Activated naive CD4-positive, alpha-beta T cell treated with anti-CD3 and anti-CD28 coated beads, Interleukin-2, amount 10 ng/mL, durations not matched to agents 7 days and 5 days (primary cell): ENCODE results near the gene DPH1.
A peak's percentile ranks its signal among the peaks of the same experiment; 100 is the strongest.

Experiments used
- CTCF ChIA-PET: fragments of 350-600 bp; sonication (Branson Sonifier 250); formaldehyde crosslinking; loops from one replicate; lab custom pipeline; 2021; ENCODE audit warnings: antibody characterized with exemption; lab: Charles Lee
- DNase-seq: peaks from one replicate; pipeline ENCODE4 v3.0.0-alpha.2; 2020
- H3K27ac Mint-ChIP-seq: one replicate; pipeline ENCODE4 v1.8.0; 2021; ENCODE audit warnings: mild to moderate bottlenecking, moderate library complexity, mixed read lengths
- H3K27me3 Mint-ChIP-seq: one replicate; pipeline ENCODE4 v1.8.0; 2021; ENCODE audit warnings: mild to moderate bottlenecking, mixed read lengths
- H3K36me3 Mint-ChIP-seq: one replicate; pipeline ENCODE4 v1.8.0; 2021; ENCODE audit warnings: mixed read lengths
- H3K4me1 Mint-ChIP-seq: one replicate; pipeline ENCODE4 v1.8.0; 2021; ENCODE audit warnings: mixed read lengths
- H3K4me3 Mint-ChIP-seq: one replicate; pipeline ENCODE4 v1.8.0; 2021; ENCODE audit warnings: mild to moderate bottlenecking, moderate library complexity, mixed read lengths
- H3K9me3 Mint-ChIP-seq: one replicate; pipeline ENCODE4 v1.8.0; 2021; ENCODE audit warnings: mixed read lengths

DPH1 gene

GRCh38 chr17:2043785-2044184 lies 13.8 kb downstream of the DPH1 start:
- CTCF ChIA-PET = no interaction called here
- H3K4me1 Mint-ChIP-seq = peaks cover 29% of the 10 kb centered on the region
- no peaks in the 10 kb centered on the region for H3K9me3 Mint-ChIP-seq
- H3K4me3 Mint-ChIP-seq = peak overlapping the region; percentile 95
- H3K36me3 Mint-ChIP-seq = peaks cover 23% of the 10 kb centered on the region
- DNase-seq = no peak
- peaks cover 10% of the 10 kb centered on the region for H3K27me3 Mint-ChIP-seq
- peak overlapping the region; percentile 64 for H3K27ac Mint-ChIP-seq

DNA sequence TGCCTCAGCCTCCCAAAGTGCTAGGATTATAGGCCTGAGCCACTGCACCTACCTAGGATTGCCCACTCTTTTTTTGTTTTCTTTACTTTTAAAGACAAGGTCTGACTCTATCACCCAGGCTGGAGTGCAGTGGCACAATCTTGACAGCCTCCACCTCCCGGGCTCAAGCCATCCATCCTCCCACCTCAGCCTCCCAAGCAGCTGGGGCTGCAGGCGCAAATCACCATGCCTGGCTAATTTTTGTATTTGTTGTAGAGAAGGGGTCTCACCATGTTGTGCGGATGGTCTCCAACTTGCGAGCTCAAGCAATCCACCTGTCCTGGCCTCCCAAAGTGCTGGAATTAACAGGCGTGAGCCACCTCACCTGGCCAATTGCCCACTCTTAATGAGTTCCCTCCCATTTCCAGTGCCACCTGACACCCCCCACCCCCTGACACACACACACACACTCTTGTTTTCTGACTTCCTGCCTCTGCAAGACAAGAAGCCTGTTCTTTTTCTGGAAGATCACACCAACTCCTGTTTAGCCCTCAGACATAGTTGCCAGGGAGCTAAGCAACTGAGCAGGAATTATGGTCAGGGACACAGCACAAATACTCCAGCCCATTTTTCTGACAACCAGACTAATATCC lies 14.4 kb downstream of the DPH1 start:
- Mint-ChIP-seq H3K27ac (no peak overlapping the region), H3K36me3 (peaks cover 23% of the 10 kb centered on the region)

DNA sequence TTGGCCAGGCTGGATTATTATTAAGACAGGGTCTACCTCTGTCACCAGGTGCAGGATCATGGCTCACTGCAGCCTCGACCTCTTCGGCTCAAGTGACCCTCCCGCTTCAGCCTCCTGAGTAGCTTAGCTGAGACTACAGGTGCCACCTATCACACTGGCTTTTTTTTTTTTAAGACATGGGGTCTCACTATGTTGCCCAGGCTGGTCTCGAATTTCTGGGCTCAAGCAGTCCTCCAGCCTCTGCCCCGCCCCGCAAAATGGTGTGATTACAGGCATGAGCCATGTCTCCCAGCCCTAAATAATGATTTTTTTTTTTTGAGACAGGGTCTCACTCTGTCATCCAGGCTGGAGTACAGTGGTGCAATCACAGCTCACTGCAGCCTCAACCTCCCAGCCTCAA lies 17.6 kb downstream of the DPH1 start:
- CTCF ChIA-PET = interaction anchor here (0.5 to 1.4 kb wide), 2 partner anchors 197 to 326 kb away, joined by 3 read pairs; no protein-coding TSS in a partner anchor
- Mint-ChIP-seq H3K36me3 (peaks cover 16% of the 10 kb centered on the region), H3K27me3 (peaks cover 37% of the 10 kb centered on the region), H3K27ac (no peak overlapping the region), H3K4me3 (no peak overlapping the region), H3K4me1 (peaks cover 33% of the 10 kb centered on the region), H3K9me3 (no peaks in the 10 kb centered on the region)
- DNase-seq = no peak

More for the DNA sequence above, 14.4 kb downstream of the DPH1 start:
- H3K27me3 Mint-ChIP-seq = peaks cover 16% of the 10 kb centered on the region
- no peaks in the 10 kb centered on the region for H3K9me3 Mint-ChIP-seq
- no peak overlapping the region for H3K4me3 Mint-ChIP-seq
- no peak for DNase-seq
- H3K4me1 Mint-ChIP-seq = peaks cover 35% of the 10 kb centered on the region
- CTCF ChIA-PET = interaction anchor here (0.7 to 0.9 kb wide), 2 partner anchors 200 to 237 kb away, joined by 3 to 4 read pairs; no protein-coding TSS in a partner anchor

DNA sequence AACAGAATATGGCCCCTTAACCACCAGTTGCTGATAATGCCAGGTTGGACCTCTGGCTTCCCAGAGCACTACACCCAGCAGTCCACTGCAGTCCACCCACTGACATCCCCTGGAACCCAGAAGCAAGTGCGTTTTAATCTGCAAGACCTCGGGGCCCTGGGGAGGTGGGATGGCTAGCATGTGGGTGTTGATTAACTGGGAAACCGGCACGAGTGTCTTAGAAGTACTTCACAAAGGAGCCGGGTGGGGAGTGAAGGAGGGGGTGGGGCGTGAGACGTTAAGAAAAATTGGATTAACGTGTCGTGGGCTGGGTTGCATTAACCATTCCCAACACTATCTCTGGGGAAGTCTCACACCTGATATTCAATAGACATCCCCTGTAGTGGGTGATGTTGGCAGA lies 18.9 kb downstream of the DPH1 start:
- Mint-ChIP-seq H3K27me3 (peaks cover 47% of the 10 kb centered on the region), H3K9me3 (no peaks in the 10 kb centered on the region), H3K4me1 (peaks cover 29% of the 10 kb centered on the region), H3K4me3 (peak overlapping the region; percentile 70), H3K27ac (no peak overlapping the region), H3K36me3 (peaks cover 5% of the 10 kb centered on the region)
- CTCF ChIA-PET = interaction anchor here (1.4 kb wide), 1 partner anchor 328 kb away, joined by 3 read pairs; no protein-coding TSS in a partner anchor
- DNase-seq = no peak

DNA sequence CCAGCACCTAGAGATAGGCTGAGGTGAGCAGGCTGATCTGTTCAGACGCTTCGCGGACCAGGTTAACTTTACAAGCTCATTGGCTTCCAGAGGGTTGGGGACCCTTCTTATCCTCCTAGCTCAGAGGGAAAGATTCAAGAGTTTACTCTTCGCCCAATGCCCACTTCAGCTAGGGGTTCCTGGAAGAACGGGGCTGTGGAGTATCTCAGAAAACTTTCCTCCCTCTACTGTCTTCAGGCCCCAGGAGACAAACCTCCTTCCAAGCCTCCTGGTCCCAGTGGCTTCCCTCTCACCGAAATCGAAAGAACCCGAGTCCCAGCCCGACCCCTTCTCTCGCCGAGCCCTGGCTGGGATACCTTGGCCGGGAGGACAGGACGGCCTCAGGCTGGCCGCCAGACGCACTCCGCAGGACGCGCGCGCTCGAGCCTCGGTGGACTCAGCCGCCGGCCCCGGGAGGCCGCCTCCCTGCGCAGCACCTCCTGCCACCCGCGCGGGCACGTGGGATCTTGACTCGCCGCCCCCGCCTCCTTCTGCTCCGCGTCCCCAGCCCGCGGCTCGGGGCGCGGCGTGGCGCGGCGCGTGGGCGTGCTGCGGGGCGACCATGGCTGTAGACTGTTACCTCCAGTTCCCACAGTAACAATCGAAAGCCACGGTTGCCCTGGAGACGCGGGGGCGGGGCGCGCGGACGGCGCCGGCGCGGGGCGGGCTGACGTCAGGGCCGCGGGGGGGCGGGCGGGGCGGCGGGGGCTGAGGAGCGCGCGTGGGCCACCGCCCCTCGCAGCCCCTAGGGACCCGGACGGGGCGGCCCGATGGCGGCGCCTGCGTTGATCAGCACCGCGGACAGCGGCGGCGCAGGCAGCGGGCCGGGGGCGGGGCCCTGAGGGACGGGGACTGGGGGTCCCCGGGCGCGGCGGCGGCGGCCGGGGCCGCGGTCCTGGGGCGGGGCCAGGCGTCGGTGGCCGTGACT lies 19.7 kb downstream of the DPH1 start:
- Mint-ChIP-seq H3K36me3 (peaks cover 3% of the 10 kb centered on the region), H3K27me3 (peaks cover 54% of the 10 kb centered on the region), H3K9me3 (no peaks in the 10 kb centered on the region), H3K27ac (peak overlapping the region; percentile 33), H3K4me3 (peak overlapping the region; percentile 70), H3K4me1 (peaks cover 34% of the 10 kb centered on the region)
- CTCF ChIA-PET = no interaction called here
- peak; percentile 92 for DNase-seq

DNA sequence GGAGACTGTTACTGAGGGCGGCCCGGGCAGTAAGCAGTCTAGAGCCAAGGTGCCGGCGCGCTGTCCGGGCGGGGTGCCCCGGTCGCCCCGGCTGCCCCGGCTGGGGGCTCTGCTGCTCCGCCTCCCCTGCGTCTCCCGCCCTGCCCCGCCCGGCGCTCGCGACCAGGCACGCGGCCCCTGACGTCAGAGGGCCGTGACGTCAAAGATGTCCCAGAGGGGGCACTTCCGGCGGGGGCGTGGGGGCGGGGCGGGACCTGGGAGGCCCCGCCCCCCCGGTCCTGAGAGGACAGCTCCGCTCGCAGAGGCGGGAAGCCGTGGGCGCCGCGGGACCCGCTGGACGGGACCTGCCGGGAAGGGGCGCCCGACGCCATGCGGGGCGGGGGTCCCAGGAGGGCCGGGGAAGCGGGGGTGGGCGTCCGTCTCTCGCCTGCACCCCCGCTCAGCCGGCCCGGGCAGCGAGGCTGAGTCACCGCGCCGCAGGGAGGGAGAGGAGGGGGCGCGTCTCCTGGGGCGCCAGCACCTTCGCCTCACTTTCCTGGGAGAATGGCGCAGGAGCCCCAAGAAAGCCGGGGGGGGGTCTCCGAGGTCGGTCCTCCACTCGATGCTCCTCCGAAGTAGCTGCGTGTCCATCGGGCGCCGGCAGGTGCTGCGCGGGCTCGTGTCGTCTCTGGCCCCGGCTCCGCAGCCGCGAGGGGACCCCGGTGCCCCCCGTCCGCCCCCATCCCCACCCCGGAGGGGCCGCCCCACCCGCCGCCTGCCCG lies 20.5 kb downstream of the DPH1 start:
- Mint-ChIP-seq H3K36me3 (no peaks in the 10 kb centered on the region), H3K4me1 (peaks cover 33% of the 10 kb centered on the region), H3K4me3 (no peak overlapping the region), H3K9me3 (no peaks in the 10 kb centered on the region), H3K27ac (no peak overlapping the region), H3K27me3 (peaks cover 57% of the 10 kb centered on the region)
- peak; percentile 74 for DNase-seq
- CTCF ChIA-PET = interaction anchor here (1.8 kb wide), 1 partner anchor 365 kb away, joined by 5 read pairs; no protein-coding TSS in a partner anchor

- DNase-seq = no peak
Observed at GRCh38 chr17:2051061-2051932, 21.3 kb downstream of the DPH1 start.

GRCh38 chr17:2051933-2052559 lies 22.1 kb downstream of the DPH1 start:
- no peak for DNase-seq
- Mint-ChIP-seq H3K27me3 (peaks cover 61% of the 10 kb centered on the region), H3K4me3 (peak overlapping the region; percentile 43), H3K36me3 (peaks cover 2% of the 10 kb centered on the region), H3K4me1 (peaks cover 33% of the 10 kb centered on the region), H3K27ac (peak overlapping the region; percentile 67), H3K9me3 (no peaks in the 10 kb centered on the region)
- CTCF ChIA-PET = interaction anchor here (1.4 to 1.8 kb wide), 3 partner anchors 193 to 364 kb away, joined by 3 to 5 read pairs (median 5); no protein-coding TSS in a partner anchor

More at GRCh38 chr17:2051061-2051932, 21.3 kb downstream of the DPH1 start:
- CTCF ChIA-PET = interaction anchor here (1.4 to 1.8 kb wide), 3 partner anchors 193 to 365 kb away, joined by 3 to 5 read pairs (median 5); no protein-coding TSS in a partner anchor
- Mint-ChIP-seq H3K9me3 (no peaks in the 10 kb centered on the region), H3K4me1 (peaks cover 33% of the 10 kb centered on the region), H3K4me3 (peak overlapping the region; percentile 41), H3K27me3 (peaks cover 57% of the 10 kb centered on the region), H3K27ac (peak overlapping the region; percentile 67), H3K36me3 (no peaks in the 10 kb centered on the region)

- CTCF ChIA-PET = interaction anchor here (0.8 to 7.5 kb wide), 17 partner anchors 14 to 363 kb away, joined by 3 to 147 read pairs (median 4); partner anchors contain the start of gene TSR1
- Mint-ChIP-seq H3K4me3 (peak overlapping the region; percentile 76), H3K27ac (peak overlapping the region; percentile 83), H3K27me3 (peaks cover 59% of the 10 kb centered on the region), H3K4me1 (peaks cover 36% of the 10 kb centered on the region), H3K9me3 (no peaks in the 10 kb centered on the region), H3K36me3 (peaks cover 6% of the 10 kb centered on the region)
- DNase-seq = peak; percentile 84
Observed at GRCh38 chr17:2053380-2054261, 23.7 kb downstream of the DPH1 start.

- peak; percentile 61 for DNase-seq
- Mint-ChIP-seq H3K4me1 (peaks cover 30% of the 10 kb centered on the region), H3K27me3 (peaks cover 56% of the 10 kb centered on the region), H3K27ac (peak overlapping the region; percentile 83), H3K9me3 (no peaks in the 10 kb centered on the region), H3K4me3 (peak overlapping the region; percentile 76), H3K36me3 (peaks cover 6% of the 10 kb centered on the region)
- CTCF ChIA-PET = interaction anchor here (0.6 to 7.5 kb wide), 24 partner anchors 11 to 362 kb away, joined by 3 to 147 read pairs (median 4); partner anchors contain the start of gene TSR1
Observed at GRCh38 chr17:2054262-2054511, 24.2 kb downstream of the DPH1 start.

DNA sequence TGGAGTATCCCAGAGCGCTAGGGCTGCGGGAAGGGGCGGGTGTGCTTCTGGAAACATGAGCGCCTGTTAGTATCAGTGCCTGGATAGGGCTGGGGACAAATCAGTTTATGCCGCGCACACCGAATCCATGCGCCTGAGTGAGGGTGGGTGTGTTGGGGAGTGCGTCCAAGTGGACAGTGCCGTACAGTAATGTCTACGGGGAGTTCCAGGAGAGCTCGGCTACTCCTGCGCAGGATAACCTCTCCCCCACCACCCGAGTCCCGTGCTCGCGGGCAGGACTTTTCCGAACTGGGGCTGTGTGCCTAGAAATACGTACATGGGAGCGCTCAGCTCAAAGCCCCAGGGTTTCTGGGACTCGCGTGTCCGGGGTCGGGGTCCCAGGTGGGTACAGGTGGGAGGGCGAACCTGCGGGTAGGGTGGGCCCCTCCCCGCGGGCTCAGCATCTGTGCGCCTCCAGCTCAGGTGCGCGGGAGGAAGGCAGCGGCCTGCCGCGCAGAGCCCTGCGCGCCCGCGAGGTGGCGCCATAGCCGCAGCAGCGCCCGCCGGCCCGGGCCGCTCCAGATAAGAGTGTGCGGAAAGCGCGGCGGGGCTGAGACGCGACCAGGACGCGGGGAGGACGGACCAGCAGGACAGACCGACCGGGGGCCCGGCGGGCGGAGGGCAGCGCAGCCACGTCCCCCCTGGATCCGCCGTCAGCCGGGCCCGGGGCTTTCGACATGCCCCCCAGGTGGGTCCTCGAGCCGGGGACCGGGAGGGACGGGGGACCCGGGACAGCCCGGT lies 24.7 kb downstream of the DPH1 start, which contains the start of gene HIC1:
HIC1 (plus strand) TSS at position 592 of the 780 bp plus-strand sequence. CDS start 1,588 bp downstream, outside the sequence.
- Mint-ChIP-seq H3K36me3 (peaks cover 11% of the 10 kb centered on the region), H3K9me3 (no peaks in the 10 kb centered on the region), H3K4me3 (peak within 1 kb of the TSS; percentile 76), H3K4me1 (peaks cover 32% of the 10 kb centered on the region), H3K27ac (peak within 1 kb of the TSS; percentile 83), H3K27me3 (peaks cover 56% of the 10 kb centered on the region)
- CTCF ChIA-PET = interaction anchor here (0.6 to 7.5 kb wide), 30 partner anchors 11 to 364 kb away, joined by 3 to 147 read pairs (median 4); partner anchors contain the start of gene TSR1
- peak; percentile 84 for DNase-seq
